Smooth muscle cell of trachea (primary cell): Measurements from ENCODE around the gene EML6. TPM values are rescaled to one million over a fixed set of nuclear protein-coding genes. Genes with fewer than 3 reads are reported as not detected.

Source experiments
- total RNA-seq: library from RNA; depleted of rRNA; stranded (reverse); fragments of >200 nt; gene quantifications from 2 replicates; pipeline ENCODE4 v1.2.1, GENCODE V29; 2014

Gene EML6
- total RNA-seq = 0.15 and 0.66 TPM in 2 replicates

GRCh38 chr2:54723131-54723995 lies at the start of gene EML6:
Gene EML6 (plus strand): TSS chr2:54723662. CDS start chr2:54725062, 1,400 bp downstream.

